Activated naive CD4-positive, alpha-beta T cell (primary cell): ENCODE results near the gene SATB2.

ENCODE experiments used
- DNase-seq, 4 experiments: peaks; one replicate each; lab custom pipeline; 2025; lab: John Stamatoyannopoulos, UW

The SATB2 gene

GRCh38 chr2:199405241-199405640, 52.5 kb downstream of the SATB2 start:
- no peak for DNase-seq

- no peak for DNase-seq
Observed at GRCh38 chr2:199404841-199405240, 52.9 kb downstream of the SATB2 start.

GRCh38 chr2:199395311-199395710, 62.4 kb downstream of the SATB2 start:
- no peak for DNase-seq

- no peak for DNase-seq
Observed at GRCh38 chr2:199392363-199392762, 65.4 kb downstream of the SATB2 start.

GRCh38 chr2:199388728-199389268, 68.9 kb downstream of the SATB2 start:
- no peak for DNase-seq

DNA sequence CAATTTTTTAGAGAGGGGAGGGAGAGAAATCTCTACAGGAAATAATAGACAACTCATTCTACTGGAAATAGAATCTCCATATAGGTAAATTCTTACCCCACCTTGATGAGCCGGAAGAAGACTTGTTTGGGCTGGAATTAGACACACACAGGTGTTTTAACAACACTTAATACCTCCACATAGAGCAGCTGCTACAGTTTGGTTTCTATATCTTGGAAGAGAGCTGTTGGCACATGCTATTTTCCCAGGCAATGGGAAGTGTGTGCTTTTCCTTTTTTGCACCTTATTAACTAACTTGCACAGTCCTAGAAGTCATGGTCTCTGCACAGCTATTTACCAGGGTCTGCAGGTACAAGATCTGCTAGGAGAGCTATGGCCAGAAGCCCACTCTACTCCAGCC, 73.7 kb downstream of the SATB2 start:
- no peak for DNase-seq

DNA sequence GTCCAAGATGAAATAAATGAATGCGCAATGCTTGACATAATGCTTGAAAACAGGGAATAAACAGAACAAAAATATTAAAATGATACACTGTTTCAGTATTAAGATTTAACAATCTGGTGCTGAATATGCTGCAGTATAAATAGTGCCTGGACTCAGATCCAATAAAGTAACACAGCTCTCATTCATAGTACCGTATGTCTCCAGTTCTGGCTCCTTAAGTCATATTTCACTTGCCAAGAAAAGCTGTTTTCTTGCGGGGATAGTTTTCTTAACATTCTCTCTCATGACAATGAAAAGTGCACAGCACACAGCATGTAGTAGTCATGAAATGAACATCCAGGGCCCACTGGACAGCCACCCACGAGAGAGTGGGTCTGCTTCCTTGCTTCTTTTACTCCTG, 74.7 kb downstream of the SATB2 start:
- no peak for DNase-seq

DNA sequence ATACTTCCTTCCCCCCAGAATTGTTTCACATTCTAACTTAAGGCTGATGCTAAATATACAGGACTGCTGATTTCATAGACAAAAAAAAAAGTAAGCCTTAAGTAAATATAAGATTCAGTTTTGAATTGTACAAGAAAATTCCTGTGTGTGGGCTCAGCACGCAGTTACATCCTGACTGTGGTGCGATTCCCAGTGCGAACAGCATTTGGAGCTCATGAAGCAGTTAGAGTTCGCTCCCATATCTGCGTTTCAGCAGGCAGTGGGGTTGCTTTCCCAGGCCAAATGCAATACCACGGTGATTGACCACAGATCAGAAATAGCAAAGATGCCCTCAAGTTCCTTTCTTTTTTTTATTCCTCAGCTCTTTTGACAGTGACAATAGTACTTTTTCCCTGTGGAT, 75.6 kb downstream of the SATB2 start:
- no peak for DNase-seq

DNA sequence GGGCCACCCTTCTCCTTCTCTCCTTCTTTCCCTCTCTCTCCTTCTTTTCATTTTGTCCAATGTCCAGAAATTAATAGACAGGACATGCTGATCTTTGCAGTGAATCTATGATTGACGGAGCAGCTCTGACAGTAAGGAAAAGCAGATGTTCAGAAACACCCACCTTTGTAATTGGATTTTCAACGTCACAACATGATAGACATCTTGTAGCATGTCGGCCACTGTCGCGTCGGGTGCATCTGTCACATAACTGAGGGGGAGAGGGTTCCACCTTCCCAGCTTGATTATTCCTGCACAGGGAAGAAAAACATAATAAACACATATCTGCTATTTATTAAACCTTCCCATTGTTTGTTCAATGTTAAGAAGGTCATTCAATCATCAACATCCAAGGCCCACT, 76.2 kb downstream of the SATB2 start:
- DNase-seq, result no peak

DNA sequence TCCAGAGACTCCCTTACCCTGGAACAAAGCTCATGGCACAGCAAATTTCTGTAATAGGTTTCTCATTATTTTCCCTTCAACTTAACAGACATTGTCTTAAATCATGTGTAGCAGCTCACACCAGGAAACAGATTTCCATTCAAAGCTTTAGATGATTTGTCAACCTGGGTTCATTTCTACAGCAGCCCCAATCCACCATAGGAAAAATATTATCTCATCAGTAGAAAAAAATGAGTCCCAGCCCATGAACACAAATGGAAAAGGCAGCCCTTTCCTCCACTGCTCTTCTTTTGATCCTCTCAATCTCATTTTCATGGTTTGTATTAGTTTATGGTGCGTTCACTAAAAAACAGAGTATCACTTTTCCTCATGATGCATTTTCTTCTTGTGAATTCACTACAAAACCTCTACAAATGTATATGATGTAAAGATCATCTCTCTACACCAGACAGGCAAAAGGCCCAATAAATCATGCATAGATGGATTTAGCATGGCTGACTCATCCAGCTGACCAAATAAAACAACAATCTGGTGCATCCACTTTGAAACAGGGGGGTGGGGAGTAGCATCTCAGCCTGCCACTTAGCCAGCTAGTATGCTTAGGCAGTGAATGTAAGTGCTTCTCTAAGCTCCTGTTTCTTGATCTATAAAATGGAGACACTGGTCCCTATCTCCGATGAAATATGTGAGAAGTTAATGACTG, 78.6 kb downstream of the SATB2 start:
- DNase-seq, result no peak

GRCh38 chr2:199370150-199370780, 87.5 kb downstream of the SATB2 start:
- DNase-seq, result no peak

- DNase-seq, result no peak
Observed at GRCh38 chr2:199366406-199366805, 91.3 kb downstream of the SATB2 start.

DNA sequence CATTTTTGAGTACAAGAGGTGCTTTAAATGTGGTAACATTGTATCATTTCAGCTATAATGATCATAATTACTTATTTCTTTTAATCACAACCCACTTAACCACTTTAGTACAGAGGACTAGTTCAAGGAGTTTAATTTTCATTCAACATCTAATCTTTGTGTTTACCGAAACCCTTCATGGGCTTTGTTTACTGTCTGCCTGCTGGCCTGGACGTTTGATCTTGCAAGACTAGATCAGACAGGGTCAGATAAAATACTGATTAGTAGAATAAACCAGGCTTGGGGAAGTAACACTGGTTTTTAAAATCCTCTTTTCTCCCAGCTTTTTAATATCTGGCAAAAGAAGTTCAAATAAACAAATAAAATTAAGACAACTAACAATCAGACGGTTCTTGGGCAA, 93.6 kb downstream of the SATB2 start:
- no peak for DNase-seq

DNA sequence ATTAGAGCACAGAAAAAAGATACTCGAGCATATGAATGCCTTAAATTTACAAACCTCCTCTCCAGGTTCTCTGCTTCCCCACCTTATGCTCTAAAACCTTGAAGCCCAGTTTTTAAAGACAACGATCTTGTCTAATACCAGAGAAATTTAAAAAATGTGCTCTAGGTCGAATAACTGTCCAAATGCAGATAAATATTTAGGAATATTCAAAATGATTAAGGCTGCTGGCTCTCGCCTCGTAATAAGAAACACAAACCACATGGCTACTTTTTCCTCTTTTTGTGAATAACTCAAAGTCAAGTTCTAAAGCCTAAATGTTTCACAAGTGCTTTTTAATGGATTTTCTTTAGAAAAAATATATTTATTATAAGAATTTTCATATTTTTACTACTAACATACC, 101.3 kb downstream of the SATB2 start:
- no peak for DNase-seq

- DNase-seq, result no peak
Observed at GRCh38 chr2:199348871-199349270, 108.9 kb downstream of the SATB2 start.

DNA sequence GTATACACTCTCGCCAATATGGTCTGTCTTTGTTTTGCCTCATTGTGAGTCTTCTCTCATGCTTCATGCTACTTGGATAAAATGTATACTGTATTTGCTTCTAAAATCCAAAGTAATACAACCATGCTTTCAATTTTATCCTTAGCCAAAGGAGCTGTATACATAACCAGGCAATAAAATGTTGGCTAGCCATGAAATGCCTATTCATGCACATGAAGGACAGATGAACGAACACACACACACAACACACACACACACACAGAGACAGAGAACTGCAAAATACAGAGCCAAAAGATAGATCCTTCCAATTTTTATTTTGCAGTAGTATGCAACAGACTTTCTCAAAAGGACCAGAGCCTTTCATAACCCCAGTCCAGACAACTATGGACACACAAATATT, 113.7 kb downstream of the SATB2 start:
- no peak for DNase-seq

- DNase-seq, result no peak
Observed at GRCh38 chr2:199342334-199342733, 115.4 kb downstream of the SATB2 start.

- DNase-seq, result no peak
Observed at GRCh38 chr2:199341123-199341522, 116.6 kb downstream of the SATB2 start.

GRCh38 chr2:199339891-199340605, 117.7 kb downstream of the SATB2 start:
- no peak for DNase-seq

GRCh38 chr2:199336546-199336945, 121.2 kb downstream of the SATB2 start:
- DNase-seq, result no peak

GRCh38 chr2:199335502-199335901, 122.2 kb downstream of the SATB2 start:
- DNase-seq, result no peak

DNA sequence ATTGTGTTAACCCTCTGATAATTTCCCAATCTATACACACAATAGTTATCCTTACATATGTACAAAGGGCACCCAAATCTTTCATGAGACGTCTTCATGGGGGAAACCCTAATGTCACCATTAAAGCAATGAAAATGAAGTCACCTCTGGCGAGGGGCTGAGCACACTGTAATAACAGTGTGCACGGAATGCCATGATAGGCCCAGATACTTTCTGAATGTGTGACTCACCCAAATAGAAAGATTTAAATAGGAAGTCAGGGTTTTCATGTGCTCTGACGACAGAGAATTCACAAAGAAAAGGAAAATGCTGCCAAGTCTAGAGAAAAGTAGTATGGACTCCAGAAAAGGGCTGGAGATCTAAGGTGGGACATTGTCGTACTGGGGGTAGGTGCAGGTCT, 128.3 kb downstream of the SATB2 start:
- no peak for DNase-seq

GRCh38 chr2:199329031-199329430, 128.7 kb downstream of the SATB2 start:
- no peak for DNase-seq
